Psoas muscle (tissue), 8 donors: ENCODE results near the gene RBFOX2. TPM values are rescaled to one million over a fixed set of nuclear protein-coding genes. Genes with fewer than 3 reads are reported as not detected.

Experiments used
- ATAC-seq, 4 donors: fragments of 200-7000 bp; cut with Tn5 transposase; one replicate each; pipeline ENCODE4 v1.9.1; 2020; ENCODE audit warnings: moderate library complexity in 3 of 4, mild to moderate bottlenecking in 2 of 4
- DNase-seq, 2 donors: peaks; one replicate each; pipeline ENCODE4 v3.0.0-alpha.2; 2020
- H3K27ac ChIP-seq: fragments of 200-600 bp; one replicate; pipeline ENCODE4 v1.8.0; 2022
- H3K27me3 ChIP-seq, 3 donors: fragments of 200-600 bp in 1 of 3; one replicate each; pipeline versions ENCODE4 v1.6.1 to v1.8.0; 2013 to 2022; ENCODE audit warnings: low read length in 2 of 3, mild to moderate bottlenecking in 2 of 3, moderate library complexity in 1 of 3; ENCODE audit not compliant: insufficient read depth in 3 of 3
- H3K36me3 ChIP-seq, 2 donors: fragments of 200-600 bp in 1 of 2; one replicate each; pipeline versions ENCODE4 v1.6.1 to v1.8.0; 2013 to 2022; ENCODE audit warnings: low read depth in 1 of 2, mild to moderate bottlenecking in 1 of 2, moderate library complexity in 1 of 2; ENCODE audit not compliant: insufficient read depth in 1 of 2
- H3K4me1 ChIP-seq: fragments of 200-600 bp; one replicate; pipeline ENCODE4 v1.8.0; 2022
- H3K4me3 ChIP-seq: fragments of 200-600 bp; one replicate; pipeline ENCODE4 v1.8.0; 2022; ENCODE audit warnings: mild to moderate bottlenecking
- H3K9me3 ChIP-seq: fragments of 200-600 bp; one replicate; pipeline ENCODE4 v1.8.0; 2022
- CTCF ChIP-seq: fragments of 200-600 bp; IDR thresholded peaks from one replicate; pipeline ENCODE4 v1.8.0; 2022; ENCODE audit warnings: antibody characterized with exemption
- WGBS, 3 donors: extraction: QIAGEN DNeasy Blood & Tissue Kit; methylation state at CpG; one replicate each; pipeline versions ENCODE4 v1.1.6 to v1.1.7; 2013; 5-methylcytosine and 5-hydroxymethylcytosine counted together
- intact Hi-C, 2 donors: fragments of 100-400 bp; cut with DNase I; formaldehyde crosslinking; loops; one replicate each; pipeline versions ENCODE4 v1.11.0 to v1.14.2; 2022
- polyA plus RNA-seq, 3 donors: library from polyadenylated mRNA; stranded (reverse); fragments of 200-250 nt; gene quantifications; one replicate each; pipeline ENCODE4 v1.2.3, GENCODE V29; 2013
- total RNA-seq, 4 donors: library from RNA; stranded (reverse); fragmentation: NEBNext Ultra II Directional in 2 of 4; extraction: Animal tissue kit (Norgen Biotek cat#: 25700) in 2 of 4; gene quantifications; one replicate each; pipeline versions ENCODE4 v1.2.1 to v1.2.4, GENCODE V29; 2021 to 2023
- donor health status: healthy with polysubstance abuse.
- donor health status: DM: no; HTN: no; CAD: no; lungs with moderate emphysema.
- donor health status: Bipolar disorder and iron deficiency.
- donor health status: healthy.
- donor health status: DM: yes; HTN: yes; CAD: no.
- donor health status: DM: no; HTN: no; CAD: no.
- donor health status: DM: no; HTN: no; CAD: no.
- donor health status: DM: yes; HTN: yes; CAD: no.

The RBFOX2 gene
- total and polyA plus RNA-seq, 7 donors = 7.7 to 50.4 (median 28.4) TPM

GRCh38 chr22:35981900-35982299 lies 46.7 kb downstream of the RBFOX2 start:
- peaks cover 14% of the 10 kb centered on the region for H3K4me1 ChIP-seq
- no peak for ATAC-seq

GRCh38 chr22:35978889-35979288 lies 49.7 kb downstream of the RBFOX2 start:
- H3K4me1 ChIP-seq = peaks cover 15% of the 10 kb centered on the region
- WGBS, 3 donors = 75 to 84% (median 79%) methylated on average over 5 of the region's 5 CpGs
- no peaks in the 10 kb centered on the region for H3K36me3 ChIP-seq
- H3K9me3 ChIP-seq = no peaks in the 10 kb centered on the region
- no peaks in the 10 kb centered on the region for H3K27me3 ChIP-seq
- TF ChIP-seq CTCF = no peak
- no peak overlapping the region for H3K4me3 ChIP-seq
- DNase-seq (no peak), ATAC-seq (no peak)
- intact Hi-C loops = no loop called here
- no peak overlapping the region for H3K27ac ChIP-seq

More at GRCh38 chr22:35981900-35982299, 46.7 kb downstream of the RBFOX2 start:
- H3K36me3 ChIP-seq = no peaks in the 10 kb centered on the region
- no peak for TF ChIP-seq CTCF
- H3K27ac ChIP-seq = no peak overlapping the region
- H3K4me3 ChIP-seq = no peak overlapping the region
- intact Hi-C loops = no loop called here
- no peak for DNase-seq
- 93 to 100% (median 95%) methylated on average over 1 of the region's 1 CpG for WGBS, 3 donors
- H3K9me3 ChIP-seq = no peaks in the 10 kb centered on the region
- H3K27me3 ChIP-seq = no peaks in the 10 kb centered on the region

- TF ChIP-seq CTCF = no peak
- 95 to 98% (median 97%) methylated on average over 1 of the region's 1 CpG for WGBS, 3 donors
- no peak overlapping the region for H3K27ac ChIP-seq
These were observed 50.4 kb downstream of the RBFOX2 start for GRCh38 chr22:35978201-35978600.

GRCh38 chr22:35977136-35977535 lies 51.5 kb downstream of the RBFOX2 start:
- Histone ChIP-seq H3K9me3 (no peaks in the 10 kb centered on the region), H3K27me3 (no peaks in the 10 kb centered on the region), H3K4me1 (peaks cover 15% of the 10 kb centered on the region), H3K36me3 (no peaks in the 10 kb centered on the region), H3K27ac (no peak overlapping the region), H3K4me3 (no peak overlapping the region)
- no peak for TF ChIP-seq CTCF
- intact Hi-C loops = no loop called here
- WGBS, 3 donors = 75 to 87% (median 79%) methylated on average over 2 of the region's 2 CpGs
- DNase-seq (no peak), ATAC-seq (no peak)

More at GRCh38 chr22:35978201-35978600, 50.4 kb downstream of the RBFOX2 start:
- DNase-seq (no peak), ATAC-seq (no peak)
- peaks cover 15% of the 10 kb centered on the region for H3K4me1 ChIP-seq
- no peak overlapping the region for H3K4me3 ChIP-seq
- H3K27me3 ChIP-seq = no peaks in the 10 kb centered on the region
- no peaks in the 10 kb centered on the region for H3K9me3 ChIP-seq
- intact Hi-C loops = no loop called here
- H3K36me3 ChIP-seq = no peaks in the 10 kb centered on the region

GRCh38 chr22:35973388-35973787 lies 55.2 kb downstream of the RBFOX2 start:
- WGBS, 3 donors = 95 to 100% (median 98%) methylated on average over 1 of the region's 1 CpG
- no peak overlapping the region for H3K4me3 ChIP-seq
- DNase-seq (no peak), ATAC-seq (no peak)
- TF ChIP-seq CTCF = no peak
- no peaks in the 10 kb centered on the region for H3K9me3 ChIP-seq
- peaks cover 26% of the 10 kb centered on the region for H3K4me1 ChIP-seq
- H3K27me3 ChIP-seq = no peaks in the 10 kb centered on the region
- intact Hi-C loops = loop anchor here in 1 of 2 donors (5.0 kb wide), 1 partner anchor 34 kb away; no protein-coding TSS in a partner anchor
- no peak overlapping the region for H3K27ac ChIP-seq
- no peaks in the 10 kb centered on the region for H3K36me3 ChIP-seq
